Activated CD4-positive, alpha-beta T cell treated with anti-CD3 and anti-CD28 coated beads for 48 hours (primary cell): Measurements from ENCODE around the gene COLGALT1.
"Not testable (repeated sequence)": the region's sequence is repeated elsewhere in the genome, so short reads cannot be mapped to it uniquely, and the experiment has no call there.

Experiments used
- DNase-seq: peaks from one replicate; pipeline ENCODE4 v3.0.0-alpha.2; 2020

Gene COLGALT1

GRCh38 chr19:17534767-17535166, 20.7 kb upstream of the COLGALT1 start:
- DNase-seq = no peak

GRCh38 chr19:17536955-17537354, 18.5 kb upstream of the COLGALT1 start:
- DNase-seq = no peak

DNA sequence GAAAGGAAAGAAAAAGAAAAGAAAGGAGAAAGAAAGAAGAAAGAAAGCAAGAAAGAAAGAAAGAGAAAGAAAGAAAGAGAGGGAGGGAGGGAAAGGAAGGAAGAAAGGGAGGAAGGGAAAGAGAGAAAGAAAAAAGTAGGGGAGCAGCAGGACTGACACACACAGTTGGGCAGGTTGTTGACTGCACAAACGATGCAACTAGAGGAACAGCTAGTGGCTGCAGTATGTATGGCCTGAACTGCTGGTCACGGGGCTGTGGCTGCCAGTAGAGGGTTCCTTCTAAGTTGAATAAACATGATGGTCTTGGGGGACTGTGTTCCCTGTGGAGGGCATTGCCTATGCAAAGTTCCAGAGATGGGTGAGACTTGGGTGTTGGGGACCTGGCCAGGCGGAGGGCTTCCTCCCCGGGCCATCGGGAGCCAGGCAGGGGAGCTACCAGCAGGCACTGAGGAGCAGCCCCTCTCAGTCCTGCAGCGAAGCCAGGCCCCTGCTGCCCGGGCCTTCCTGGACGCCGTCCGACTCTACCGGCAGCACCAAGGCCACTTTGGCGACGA, 16.7 kb upstream of the COLGALT1 start:
- no peak for DNase-seq

GRCh38 chr19:17539238-17540117, 16.0 kb upstream of the COLGALT1 start:
- peak; percentile 99 for DNase-seq

- no peak for DNase-seq
Observed at GRCh38 chr19:17540174-17540573, 15.3 kb upstream of the COLGALT1 start.

GRCh38 chr19:17541184-17541759, 14.2 kb upstream of the COLGALT1 start:
- DNase-seq = no peak

GRCh38 chr19:17542042-17542441, 13.4 kb upstream of the COLGALT1 start:
- DNase-seq = no peak

DNA sequence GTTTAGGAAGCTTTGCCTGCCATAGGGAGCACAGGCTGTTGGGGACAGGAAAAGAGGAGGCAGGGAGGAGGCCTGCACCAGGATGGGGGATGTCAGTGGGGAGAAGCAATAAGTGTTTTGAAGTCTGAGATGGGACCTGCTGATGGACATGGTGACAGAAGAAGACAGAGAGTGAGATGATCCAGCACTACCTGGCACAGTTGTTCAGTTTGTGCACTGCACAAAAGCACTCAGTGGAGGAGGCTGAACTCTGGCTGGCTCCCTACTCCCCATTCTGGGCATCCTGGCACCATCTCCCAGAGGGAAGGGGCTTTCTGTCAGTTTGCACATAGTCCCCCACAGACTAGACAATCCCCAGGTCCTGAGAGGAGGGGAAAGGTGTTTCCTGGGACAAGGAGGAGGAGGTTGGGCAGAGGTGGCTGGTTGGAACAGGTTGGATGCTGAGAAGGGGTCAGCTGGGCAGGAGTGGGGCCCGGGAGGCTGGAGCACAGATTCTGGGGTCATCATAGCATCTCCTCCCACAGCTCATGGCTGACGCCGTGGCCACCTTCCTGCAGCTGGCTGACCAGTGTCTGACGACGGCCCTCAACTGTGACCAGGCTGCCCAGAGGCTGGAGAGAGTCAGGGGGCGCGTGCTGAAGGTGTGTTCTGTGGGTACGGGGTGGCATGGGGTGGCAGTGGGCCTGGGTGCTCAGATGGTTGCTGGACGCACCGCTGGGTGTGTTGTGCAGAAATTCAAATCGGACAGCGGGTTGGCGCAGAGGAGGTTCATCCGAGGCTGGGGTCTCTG, 12.5 kb upstream of the COLGALT1 start:
- no peak for DNase-seq

GRCh38 chr19:17543986-17544385, 11.5 kb upstream of the COLGALT1 start:
- DNase-seq = no peak

DNA sequence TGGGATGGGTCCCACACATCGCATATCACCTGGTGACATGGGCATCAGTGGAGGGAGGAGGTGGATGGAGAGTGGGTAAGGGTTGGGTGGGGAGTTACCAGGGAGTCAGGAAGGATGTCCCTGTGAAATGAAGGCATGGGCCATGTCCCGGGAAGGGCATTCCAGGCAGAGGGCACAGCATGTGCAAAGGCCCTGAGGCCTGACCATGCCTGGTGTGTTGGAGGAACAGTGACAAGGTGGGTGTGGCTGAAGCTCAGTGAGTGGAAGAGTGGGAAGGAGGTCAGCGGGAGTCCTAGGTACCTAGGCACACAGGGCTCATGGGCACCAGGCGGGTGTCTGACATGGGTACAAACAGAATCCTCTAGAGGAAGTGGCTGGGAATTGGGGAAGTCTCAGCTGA, 11.0 kb upstream of the COLGALT1 start:
- no peak for DNase-seq

DNA sequence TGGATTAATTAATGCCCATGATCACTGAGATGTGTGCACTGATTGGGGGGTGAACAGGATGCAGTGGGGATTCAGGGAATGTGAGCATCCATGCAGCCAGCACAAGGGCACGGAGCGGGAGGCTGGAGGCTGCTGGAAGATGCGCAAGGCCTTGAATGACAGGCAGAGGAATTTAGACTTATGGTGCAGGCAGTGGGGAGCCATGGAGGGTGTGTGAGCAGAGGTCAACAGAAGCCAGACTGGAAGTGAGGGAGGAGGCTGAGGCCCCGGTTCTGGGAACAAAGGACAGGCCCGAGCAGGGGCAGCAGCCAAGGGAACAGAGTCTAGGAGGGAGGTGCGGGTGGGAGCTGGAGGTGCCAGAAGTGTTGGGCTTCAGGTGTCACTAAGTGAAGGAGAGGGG, 7.3 kb upstream of the COLGALT1 start:
- no peak for DNase-seq

- DNase-seq = no peak
Observed at GRCh38 chr19:17549085-17549740, 6.2 kb upstream of the COLGALT1 start.

DNA sequence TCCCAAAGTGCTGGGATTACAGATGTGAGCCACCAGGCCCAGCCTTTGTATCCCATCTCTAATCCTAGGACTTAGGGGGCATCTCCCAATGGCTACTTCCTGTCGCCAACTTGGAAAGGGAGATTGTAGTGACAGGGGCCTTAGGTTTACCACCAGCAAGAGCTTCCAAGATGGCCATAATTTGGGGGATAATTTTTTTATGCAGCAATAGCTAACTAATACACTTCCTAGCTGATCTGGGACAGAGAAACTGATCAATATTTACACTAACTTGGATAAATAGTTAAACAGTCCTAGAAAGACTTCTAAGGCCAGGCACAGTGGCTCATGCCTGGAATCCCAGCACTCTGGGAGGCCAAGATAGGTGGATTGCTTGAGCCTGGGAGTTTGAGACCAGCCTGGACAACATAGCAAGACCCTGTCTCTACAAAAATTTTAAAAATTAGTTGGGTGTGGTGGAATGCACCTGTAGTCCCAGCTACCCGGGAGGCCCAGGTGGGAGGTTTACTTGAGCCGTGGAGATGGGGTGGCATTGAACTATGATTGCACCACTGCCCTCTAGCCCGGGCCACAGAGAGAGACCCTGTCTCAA, 5.3 kb upstream of the COLGALT1 start:
- DNase-seq = no peak

DNA sequence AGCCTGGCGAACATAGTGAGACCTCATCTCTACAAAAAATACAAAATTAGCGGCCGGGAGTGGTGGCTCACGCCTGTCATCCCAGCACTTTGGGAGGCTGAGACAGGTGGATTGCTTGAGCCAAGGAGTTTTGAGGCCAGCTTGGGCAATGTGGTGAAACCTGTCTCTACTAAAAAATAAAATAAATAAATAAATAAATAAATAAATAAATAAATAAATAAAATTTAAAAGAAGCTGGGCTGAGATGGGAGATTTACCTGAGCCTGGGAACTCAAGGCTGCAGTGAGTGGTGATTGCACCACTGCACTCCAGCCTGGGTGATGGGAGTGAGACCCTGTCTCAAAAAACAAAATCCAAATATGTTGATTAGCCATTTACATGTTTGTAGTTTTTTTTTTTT, 2.7 kb upstream of the COLGALT1 start:
- DNase-seq = not testable (repeated sequence)

- no peak for DNase-seq
Observed at GRCh38 chr19:17553256-17553655, 2.2 kb upstream of the COLGALT1 start.

DNA sequence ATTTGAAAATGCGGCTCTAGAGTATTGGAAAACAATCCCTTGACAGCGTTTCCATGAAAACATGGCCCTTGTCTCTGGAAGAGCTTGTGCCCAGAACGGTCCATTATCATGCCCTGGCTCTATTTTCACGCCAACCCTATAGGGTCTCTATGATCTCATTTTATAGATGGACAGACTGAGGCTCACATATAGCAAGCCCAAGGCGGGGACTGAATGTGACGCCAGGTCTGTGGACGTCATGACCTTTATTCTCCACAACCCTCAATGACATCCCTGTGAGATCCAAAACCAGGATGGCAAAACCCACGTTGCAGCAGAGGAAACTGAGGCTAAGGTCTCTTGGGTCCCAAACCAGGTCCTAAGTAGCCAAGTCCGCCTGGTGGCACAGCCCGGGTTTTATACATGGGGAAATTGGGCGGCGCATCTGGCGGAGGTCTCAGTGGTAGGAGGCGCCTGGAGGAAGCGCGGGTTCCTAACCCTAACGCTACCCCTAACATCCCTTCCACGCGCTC, 425 bp upstream of the COLGALT1 start:
- DNase-seq = no peak

DNA sequence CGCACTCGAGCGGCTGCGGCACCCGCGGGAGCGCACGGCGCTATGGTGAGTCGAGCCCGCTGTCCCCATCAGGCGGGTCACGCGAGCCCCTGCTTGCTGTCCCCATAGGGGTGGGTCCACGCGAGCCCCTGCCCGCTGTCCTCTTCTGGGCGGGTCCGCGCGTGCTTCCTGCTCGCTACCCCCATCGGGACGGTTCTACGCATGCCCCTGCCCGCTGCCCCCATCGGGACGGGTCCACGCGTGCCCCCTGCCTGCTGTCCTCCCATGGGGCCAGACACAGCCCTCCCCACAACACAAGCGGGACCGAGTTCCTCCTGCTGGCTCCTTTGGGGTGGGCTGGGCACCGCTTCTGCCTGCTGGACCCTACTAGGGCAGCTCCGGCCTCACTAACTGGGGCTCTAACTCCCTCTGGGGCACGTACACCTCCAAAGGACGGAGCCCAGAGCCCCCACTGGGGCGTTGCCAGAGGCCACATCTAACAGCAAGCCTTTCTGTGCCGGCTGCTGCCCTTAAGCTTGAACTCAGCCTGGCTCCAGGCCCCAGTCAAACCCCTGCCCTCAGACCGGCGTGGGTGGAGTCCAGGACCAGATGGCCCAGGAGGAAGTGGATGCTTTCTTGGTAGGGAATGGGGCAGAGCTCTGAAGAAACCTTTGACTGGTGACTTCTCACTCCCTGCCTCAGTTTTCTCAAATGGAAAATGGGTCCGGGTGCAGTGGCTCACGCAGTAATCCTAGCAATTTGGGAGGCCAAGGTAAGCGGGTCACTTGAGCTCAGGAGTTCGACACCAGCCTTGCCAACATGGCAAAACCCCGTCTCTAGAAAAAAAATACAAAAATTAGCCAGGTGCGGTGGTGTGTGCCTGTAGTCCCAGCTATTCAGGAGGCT, 722 bp downstream of the COLGALT1 start:
- peak; percentile 35 for DNase-seq

DNA sequence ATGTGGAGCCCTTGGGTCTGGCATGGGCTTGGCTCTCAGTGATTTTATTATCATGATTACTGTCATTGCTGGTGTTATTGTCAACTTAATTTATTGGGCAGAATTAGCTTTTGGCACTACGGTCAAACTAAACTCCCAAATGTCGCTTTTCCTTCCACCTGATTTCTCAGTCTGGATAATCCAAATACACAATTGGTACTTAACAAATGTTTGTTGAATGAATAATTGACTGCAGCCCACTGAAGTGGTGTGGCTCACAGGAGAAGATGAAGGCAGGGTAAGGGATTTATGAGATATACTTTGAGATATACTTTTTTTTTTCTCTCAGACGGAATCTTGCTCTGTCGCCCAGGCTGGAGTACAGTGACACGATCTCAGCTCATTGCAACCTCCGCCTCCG, 1.5 kb downstream of the COLGALT1 start:
- DNase-seq = no peak

- DNase-seq = no peak
Observed at GRCh38 chr19:17557466-17557865, 2.0 kb downstream of the COLGALT1 start.

DNA sequence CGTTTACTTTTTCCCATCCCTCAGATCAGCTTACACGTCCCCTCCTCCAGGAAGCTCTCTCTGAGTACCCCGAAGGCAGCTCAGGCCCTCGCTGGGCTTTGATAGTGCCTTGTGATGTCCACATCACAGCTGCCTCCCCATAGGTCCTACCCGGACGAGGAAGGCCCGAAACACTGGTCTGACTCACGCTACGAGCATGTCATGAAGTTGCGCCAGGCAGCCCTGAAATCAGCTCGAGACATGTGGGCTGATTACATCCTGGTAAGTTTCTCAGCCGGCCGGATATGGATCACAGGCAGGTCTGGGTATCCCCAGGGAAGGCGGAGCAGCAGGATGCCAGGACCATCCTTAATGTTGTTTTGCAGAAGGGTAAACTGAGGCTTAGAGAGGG, 4.8 kb downstream of the COLGALT1 start:
- no peak for DNase-seq

DNA sequence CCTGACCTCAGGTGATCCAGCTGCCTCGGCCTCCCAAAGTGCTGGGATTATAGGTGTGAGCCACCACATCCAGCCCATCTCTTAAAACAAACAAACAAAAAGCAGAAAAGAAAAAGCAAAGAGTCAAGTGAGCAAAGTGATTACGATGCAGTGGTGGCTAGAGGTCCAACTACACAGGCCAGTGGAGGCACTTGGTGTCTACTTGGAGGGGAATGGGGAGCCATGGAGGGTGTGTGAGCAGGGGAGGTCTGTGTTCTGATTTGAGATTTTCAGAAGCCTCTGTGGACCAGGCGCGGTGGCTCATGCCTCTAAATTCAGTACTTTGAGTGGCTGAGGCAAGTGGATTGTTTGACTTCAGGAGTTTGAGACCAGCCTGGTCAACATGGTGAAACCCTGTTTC, 6.6 kb downstream of the COLGALT1 start:
- DNase-seq = no peak
